ENCODE measurements around the gene PRICKLE3. TPM values are rescaled to one million over a fixed set of nuclear protein-coding genes. Genes with fewer than 3 reads are reported as not detected.

PRICKLE3 gene
- total and polyA plus RNA-seq, 2 of the 4 experiments (the other 2 are of a cell fraction): 3.4 to 6.4 TPM

DNA sequence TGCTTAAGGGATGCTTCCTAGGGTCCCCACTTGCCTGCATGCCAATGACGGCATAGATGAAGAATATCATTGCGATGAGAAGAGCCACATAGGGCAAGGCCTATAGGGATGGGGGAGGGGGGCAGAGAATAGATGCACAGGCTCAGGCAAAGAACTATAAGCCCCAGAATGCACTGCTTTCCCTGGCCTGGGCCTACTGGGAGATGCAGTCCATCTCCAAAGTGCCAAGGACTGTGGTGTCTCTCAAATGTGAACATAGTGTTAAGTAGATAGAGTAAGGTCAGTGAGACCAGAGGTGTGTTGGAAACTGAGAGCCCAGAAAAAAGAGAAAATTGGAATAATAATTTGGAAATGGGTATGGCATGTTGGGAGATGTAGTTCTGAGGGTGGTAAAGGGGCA is 26.0 kb upstream of the PRICKLE3 start:
- peaks cover 4% of the 10 kb centered on the region for H3K9me3 ChIP-seq (ENCODE audit: control insufficient read depth, insufficient read depth, low read length)
- no peak overlapping the region for H2BK20ac ChIP-seq (ENCODE audit: low read depth, low read length)
- H3K18ac ChIP-seq (ENCODE audit: low read depth, low read length): no peak overlapping the region
- H3K4ac ChIP-seq (ENCODE audit: low read depth, low read length): no peak overlapping the region
- H4K91ac ChIP-seq (ENCODE audit: insufficient read depth, low read depth, low read length): no peak overlapping the region
- no peaks in the 10 kb centered on the region for H3K4me1 ChIP-seq (ENCODE audit: control insufficient read depth, insufficient read depth, low read length)
- ChIA-PET CTCF (no interaction called here), POLR2A (ENCODE audit: unreplicated experiment) (no interaction called here)
- H3K4me2 ChIP-seq (ENCODE audit: low read depth, low read length): no peak overlapping the region
- no peak overlapping the region for H2AK9ac ChIP-seq (replicated peaks; ENCODE audit: low read depth, low read length, poor library complexity)
- H2AFZ ChIP-seq (replicated peaks; ENCODE audit: low read length, poor library complexity): no peak overlapping the region
- no peak overlapping the region for H2BK120ac ChIP-seq (ENCODE audit: low read depth, low read length)
- no TSS peak for BruUV-seq (replicated peaks)
- H2AK5ac ChIP-seq (ENCODE audit: low read depth, low read length): no peak overlapping the region
- no peaks in the 10 kb centered on the region for H3K9me1 ChIP-seq (ENCODE audit: insufficient read depth, low read length)
- intact Hi-C loops (cut with micrococcal nuclease) (no loop called here), in situ Hi-C loops (cut with MboI; ENCODE audit: low sequenced_read_pairs) (no loop called here), dilution Hi-C loops (cut with HindIII; ENCODE audit: low sequenced_read_pairs, unreplicated experiment) (no loop called here)
- H3K36me3 ChIP-seq (ENCODE audit: control insufficient read depth, insufficient read depth, low read length): no peaks in the 10 kb centered on the region
- H4K5ac ChIP-seq (ENCODE audit: low read depth, low read length): no peak overlapping the region
- DNase-seq (no peak), ATAC-seq (ENCODE audit: low read depth) (no peak)
- H2BK15ac ChIP-seq (ENCODE audit: low read depth, low read length): no peak overlapping the region
- no peak overlapping the region for H3K27ac ChIP-seq (ENCODE audit: insufficient read depth, low read length)
- H3K23ac ChIP-seq (ENCODE audit: low read depth, low read length): no peak overlapping the region
- H3K27me3 ChIP-seq (ENCODE audit: control insufficient read depth, insufficient read depth, low read length): peaks cover 2% of the 10 kb centered on the region; the same call in 1 of the 2 replicates
- H3K14ac ChIP-seq (replicated peaks; ENCODE audit: low read depth, low read length): no peak overlapping the region
- no peak overlapping the region for H4K8ac ChIP-seq (ENCODE audit: low read depth in 2 of 2, low read length in 2 of 2)
- no peaks in the 10 kb centered on the region for H4K20me1 ChIP-seq (ENCODE audit: insufficient read depth, low read length)
- WGBS, 2 experiments (ENCODE audit: extremely low coverage in 2 of 2, insufficient read length in 1 of 2): no CpG with 5 or more reads among the region's 2 CpGs
- no peak overlapping the region for H3K9ac ChIP-seq (ENCODE audit: low read depth, low read length)
- no peak overlapping the region for H3K4me3 ChIP-seq (ENCODE audit: insufficient read depth, low read depth, low read length)
- H2BK5ac ChIP-seq (ENCODE audit: low read depth, low read length, poor library complexity, severe bottlenecking): no peak overlapping the region
- no peak for TF ChIP-seq CHD1 (IDR thresholded peaks at IDR 0.05; ENCODE audit: low read depth, low read length)
- TF ChIP-seq, protein P1, sequence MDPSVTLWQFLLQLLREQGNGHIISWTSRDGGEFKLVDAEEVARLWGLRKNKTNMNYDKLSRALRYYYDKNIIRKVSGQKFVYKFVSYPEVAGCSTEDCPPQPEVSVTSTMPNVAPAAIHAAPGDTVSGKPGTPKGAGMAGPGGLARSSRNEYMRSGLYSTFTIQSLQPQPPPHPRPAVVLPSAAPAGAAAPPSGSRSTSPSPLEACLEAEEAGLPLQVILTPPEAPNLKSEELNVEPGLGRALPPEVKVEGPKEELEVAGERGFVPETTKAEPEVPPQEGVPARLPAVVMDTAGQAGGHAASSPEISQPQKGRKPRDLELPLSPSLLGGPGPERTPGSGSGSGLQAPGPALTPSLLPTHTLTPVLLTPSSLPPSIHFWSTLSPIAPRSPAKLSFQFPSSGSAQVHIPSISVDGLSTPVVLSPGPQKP (IDR thresholded peaks at IDR 0.05; ENCODE audit: borderline replicate concordance, low read depth, low read length): no peak
- TF ChIP-seq RCOR1 (IDR thresholded peaks at IDR 0.05; ENCODE audit: insufficient replicate concordance, low read length): no peak
- no peak for TF ChIP-seq RFX5 (IDR thresholded peaks at IDR 0.05; ENCODE audit: low read depth, low read length)
- no peak for TF ChIP-seq SMC3 (IDR thresholded peaks at IDR 0.05; ENCODE audit: low read depth, low read length)
- no peak for TF ChIP-seq MXI1 (IDR thresholded peaks at IDR 0.05; ENCODE audit: borderline replicate concordance, low read depth, low read length)
- TF ChIP-seq, protein P2, sequence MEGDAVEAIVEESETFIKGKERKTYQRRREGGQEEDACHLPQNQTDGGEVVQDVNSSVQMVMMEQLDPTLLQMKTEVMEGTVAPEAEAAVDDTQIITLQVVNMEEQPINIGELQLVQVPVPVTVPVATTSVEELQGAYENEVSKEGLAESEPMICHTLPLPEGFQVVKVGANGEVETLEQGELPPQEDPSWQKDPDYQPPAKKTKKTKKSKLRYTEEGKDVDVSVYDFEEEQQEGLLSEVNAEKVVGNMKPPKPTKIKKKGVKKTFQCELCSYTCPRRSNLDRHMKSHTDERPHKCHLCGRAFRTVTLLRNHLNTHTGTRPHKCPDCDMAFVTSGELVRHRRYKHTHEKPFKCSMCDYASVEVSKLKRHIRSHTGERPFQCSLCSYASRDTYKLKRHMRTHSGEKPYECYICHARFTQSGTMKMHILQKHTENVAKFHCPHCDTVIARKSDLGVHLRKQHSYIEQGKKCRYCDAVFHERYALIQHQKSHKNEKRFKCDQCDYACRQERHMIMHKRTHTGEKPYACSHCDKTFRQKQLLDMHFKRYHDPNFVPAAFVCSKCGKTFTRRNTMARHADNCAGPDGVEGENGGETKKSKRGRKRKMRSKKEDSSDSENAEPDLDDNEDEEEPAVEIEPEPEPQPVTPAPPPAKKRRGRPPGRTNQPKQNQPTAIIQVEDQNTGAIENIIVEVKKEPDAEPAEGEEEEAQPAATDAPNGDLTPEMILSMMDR (conservative IDR thresholded peaks at IDR 0.05; ENCODE audit: low read depth, low read length): no peak
- no peak for TF ChIP-seq POLR2A (IDR thresholded peaks at IDR 0.05; ENCODE audit: low read depth, low read length)
- H3K79me1 ChIP-seq (ENCODE audit: low read depth in 1 of 2, low read length in 2 of 2): no peaks in the 10 kb centered on the region
- no peak overlapping the region for H3K56ac ChIP-seq (ENCODE audit: extremely low read depth, insufficient read depth, low read length)
